Mucosa of rectum (tissue), 2 donors: Measurements from ENCODE around the gene PDZK1IP1.
A peak's percentile ranks its signal among the peaks of the same experiment; 100 is the strongest.
"Not testable (repeated sequence)": the region's sequence is repeated elsewhere in the genome, so short reads cannot be mapped to it uniquely, and the experiment has no call there.

Experiments used
- H3K27ac ChIP-seq, 2 donors: one replicate each; pipeline ENCODE4 v1.7.0; 2013; ENCODE audit warnings: inconsistent platforms in 2 of 2, low read depth in 2 of 2, low read length in 2 of 2
- H3K27me3 ChIP-seq, 2 donors: one replicate each; pipeline ENCODE4 v1.7.0; 2013; ENCODE audit warnings: low read length in 2 of 2; ENCODE audit not compliant: control insufficient read depth in 2 of 2, insufficient read depth in 2 of 2
- H3K36me3 ChIP-seq, 2 donors: one replicate each; pipeline ENCODE4 v1.7.0; 2013; ENCODE audit warnings: low read length in 2 of 2; ENCODE audit not compliant: control insufficient read depth in 2 of 2, insufficient read depth in 2 of 2
- H3K4me1 ChIP-seq, 2 donors: one replicate each; pipeline ENCODE4 v1.7.0; 2013; ENCODE audit warnings: low read length in 2 of 2, mild to moderate bottlenecking in 1 of 2; ENCODE audit not compliant: control insufficient read depth in 2 of 2, insufficient read depth in 2 of 2
- H3K4me3 ChIP-seq, 2 donors: one replicate each; pipeline ENCODE4 v1.7.0; 2013; ENCODE audit warnings: low read length in 2 of 2
- H3K9ac ChIP-seq, 2 donors: one replicate each; pipeline ENCODE4 v1.7.0; 2013; ENCODE audit warnings: low read length in 2 of 2, low read depth in 1 of 2, mild to moderate bottlenecking in 1 of 2
- H3K9me3 ChIP-seq, 2 donors: one replicate each; pipeline ENCODE4 v1.7.0; 2013; ENCODE audit warnings: low read length in 2 of 2; ENCODE audit not compliant: control insufficient read depth in 2 of 2
- donor health status: healthy.
- donor health status: Normal muscosa, but diverticular disease.

Gene PDZK1IP1

DNA sequence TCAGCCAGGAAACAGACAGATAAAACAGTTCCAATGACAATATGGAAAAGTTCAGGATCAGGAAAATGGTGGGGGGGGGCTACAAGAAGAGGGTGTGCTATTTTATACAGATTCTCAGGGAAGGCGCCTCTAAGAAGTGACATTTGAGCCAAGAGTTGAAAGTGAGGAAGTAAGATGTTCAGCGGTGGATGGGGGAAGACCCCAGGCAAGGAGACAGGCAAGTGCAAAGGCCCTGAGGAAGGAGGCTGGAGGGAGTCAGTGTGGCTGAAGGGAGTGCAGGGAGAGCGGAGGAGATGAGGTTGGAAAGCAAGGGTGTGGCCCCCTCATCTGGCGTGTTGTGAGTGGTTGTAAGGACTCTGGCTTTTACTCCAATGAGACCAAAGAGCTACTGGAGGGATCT is 8.4 kb upstream of the PDZK1IP1 start:
- H3K4me3 ChIP-seq: no peak overlapping the region
- H3K27ac ChIP-seq: no peak overlapping the region
- peaks cover under 1% of the 10 kb centered on the region in 2 donors for H3K4me1 ChIP-seq
- H3K27me3 ChIP-seq: peaks cover 0 to 12% of the 10 kb centered on the region in 2 donors
- no peaks in the 10 kb centered on the region for H3K36me3 ChIP-seq
- H3K9me3 ChIP-seq: no peaks in the 10 kb centered on the region
- H3K9ac ChIP-seq: no peak overlapping the region

DNA sequence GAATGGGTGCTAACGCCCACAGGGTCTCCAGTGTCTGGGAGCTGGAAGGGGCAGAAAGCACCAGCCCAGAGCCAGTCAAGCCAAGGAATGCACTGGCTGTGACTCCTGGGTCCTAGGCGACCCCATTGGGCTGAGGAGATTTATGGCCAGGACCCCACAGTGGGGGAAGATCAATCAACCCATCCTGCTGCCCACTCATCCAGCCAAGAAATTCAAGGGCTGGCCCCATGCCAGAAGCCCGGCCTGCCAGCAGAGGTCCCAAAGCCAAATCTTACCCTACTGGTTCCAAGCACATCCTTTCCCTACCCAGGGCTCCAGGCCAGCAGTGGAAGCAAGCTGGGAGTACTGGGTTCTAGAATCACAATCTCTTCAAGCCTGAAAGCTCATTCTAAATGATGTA is 6.8 kb upstream of the PDZK1IP1 start:
- no peaks in the 10 kb centered on the region for H3K36me3 ChIP-seq
- H3K4me1 ChIP-seq: peaks cover 16% of the 10 kb centered on the region in 2 donors
- no peak overlapping the region for H3K4me3 ChIP-seq
- H3K27me3 ChIP-seq: peaks cover 0 to 12% of the 10 kb centered on the region in 2 donors
- no peak overlapping the region for H3K9ac ChIP-seq
- H3K27ac ChIP-seq: no peak overlapping the region
- no peaks in the 10 kb centered on the region for H3K9me3 ChIP-seq

DNA sequence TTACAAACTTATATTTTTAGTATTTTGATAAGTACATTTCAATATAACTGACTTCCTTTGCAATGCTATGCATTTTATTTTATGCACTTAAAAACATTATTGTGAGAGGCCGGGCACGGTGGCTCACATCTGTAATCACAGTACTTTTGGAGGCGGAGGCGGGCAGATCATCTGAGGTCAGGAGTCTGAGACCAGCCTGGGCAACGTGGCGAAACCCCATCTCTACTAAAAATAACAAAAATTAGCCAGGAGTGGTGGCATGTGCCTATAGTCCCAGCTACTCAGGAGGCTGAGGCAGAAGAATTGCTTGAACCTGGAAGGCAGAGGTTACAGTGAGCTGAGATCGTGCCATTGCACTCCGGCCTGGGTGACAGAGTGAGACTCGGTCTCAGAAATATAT is 6.1 kb upstream of the PDZK1IP1 start:
- H3K36me3 ChIP-seq, H3K9me3 ChIP-seq, H3K27ac ChIP-seq, H3K4me3 ChIP-seq, H3K9ac ChIP-seq, H3K27me3 ChIP-seq: not testable (repeated sequence)
- H3K4me1 ChIP-seq: peaks cover 19 to 21% of the 10 kb centered on the region in 2 donors

DNA sequence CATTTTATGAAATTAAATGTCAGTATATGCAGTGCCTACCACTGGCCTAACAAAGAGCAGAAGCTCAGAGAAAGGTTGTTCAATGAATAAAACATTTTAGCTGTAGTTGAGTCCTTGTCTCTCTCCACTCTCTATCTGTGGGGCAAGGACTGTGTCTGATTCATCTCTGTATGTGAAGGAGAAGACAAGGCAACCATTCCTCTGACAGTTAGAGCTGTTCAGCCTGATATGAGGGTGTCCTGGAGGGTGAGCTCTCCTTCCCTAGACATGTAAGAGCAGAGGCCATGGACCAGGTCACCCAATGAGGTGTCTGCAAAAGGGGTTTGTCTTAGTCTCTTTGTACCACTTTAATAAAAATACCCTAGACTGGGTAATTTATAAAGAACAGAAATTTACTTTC is 4.5 kb upstream of the PDZK1IP1 start:
- no peaks in the 10 kb centered on the region for H3K36me3 ChIP-seq
- H3K4me3 ChIP-seq: no peak overlapping the region
- no peak overlapping the region for H3K27ac ChIP-seq
- no peaks in the 10 kb centered on the region for H3K9me3 ChIP-seq
- H3K27me3 ChIP-seq: peaks cover 0 to 5% of the 10 kb centered on the region in 2 donors
- peaks cover 35 to 36% of the 10 kb centered on the region in 2 donors for H3K4me1 ChIP-seq
- H3K9ac ChIP-seq: no peak overlapping the region

DNA sequence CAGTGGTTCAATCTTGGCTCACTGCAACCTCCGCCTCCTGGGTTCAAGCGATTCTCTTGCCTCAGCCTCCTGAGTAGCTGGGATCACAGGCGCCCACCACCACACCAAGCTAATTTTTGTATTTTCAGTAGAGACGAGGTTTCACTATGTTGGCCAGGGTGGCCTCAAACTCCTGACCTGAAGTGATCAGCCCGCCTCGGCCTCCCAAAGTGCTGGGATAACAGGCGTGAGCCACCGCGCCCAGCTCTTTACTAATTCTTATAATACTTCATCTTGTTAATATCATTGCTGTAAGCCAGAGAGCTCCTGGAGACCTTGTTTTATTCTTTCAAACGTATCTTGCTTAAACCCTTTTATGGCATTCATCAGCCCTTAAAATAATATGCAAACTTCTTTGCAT is 3.7 kb upstream of the PDZK1IP1 start:
- not testable (repeated sequence) for H3K9me3 ChIP-seq, H3K36me3 ChIP-seq, H3K9ac ChIP-seq, H3K27ac ChIP-seq, H3K27me3 ChIP-seq, H3K4me3 ChIP-seq
- peaks cover 40 to 43% of the 10 kb centered on the region in 2 donors for H3K4me1 ChIP-seq

DNA sequence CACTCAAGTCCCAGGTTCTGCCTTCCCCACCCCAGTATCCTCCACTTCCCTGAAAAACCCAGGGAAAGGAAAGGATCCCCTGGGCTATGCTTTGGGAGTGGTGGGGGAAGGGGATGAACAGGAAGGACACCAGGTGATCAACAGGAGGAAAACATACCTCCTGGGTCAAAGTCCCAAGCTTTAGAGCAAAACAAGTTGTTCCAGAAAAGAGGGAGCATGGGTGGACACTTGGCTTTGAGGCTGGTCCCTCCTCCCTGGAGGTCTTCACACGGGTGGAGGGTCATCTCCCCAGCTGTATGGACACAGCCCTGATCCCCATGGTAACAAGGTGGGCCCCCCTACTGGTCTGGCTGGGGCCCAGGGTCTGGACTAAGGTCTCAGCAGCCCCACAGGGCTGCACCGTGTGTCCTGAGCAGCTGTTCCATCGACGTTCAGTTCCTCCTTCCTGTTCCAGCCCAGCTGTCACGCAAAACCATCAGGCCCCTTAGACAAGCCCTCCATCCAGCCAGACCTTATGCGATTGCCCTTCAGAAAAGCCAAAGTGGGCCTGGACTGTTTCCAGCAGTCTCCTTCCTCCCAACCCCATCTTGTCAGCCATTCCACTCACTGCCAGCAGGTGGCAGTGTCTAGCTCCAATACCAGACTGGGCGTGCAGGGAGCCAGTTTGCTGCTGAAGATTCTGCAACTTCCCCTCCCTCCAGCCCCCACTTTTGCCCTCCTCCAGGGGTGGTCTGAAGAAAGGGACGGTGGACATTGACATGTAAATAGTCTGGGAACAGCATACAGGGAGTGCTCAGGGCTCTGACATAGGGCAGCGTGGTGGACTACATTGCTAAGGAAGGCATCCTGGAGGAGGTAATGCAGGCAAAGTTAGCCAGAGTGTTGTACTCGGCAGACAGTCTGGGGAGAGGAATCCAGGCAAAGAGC is 2.9 kb upstream of the PDZK1IP1 start:
- Histone ChIP-seq H3K9me3 (no peaks in the 10 kb centered on the region), H3K27ac (peak overlapping the region; percentile 85 to 87), H3K9ac (peak overlapping the region in 1 of 2 donors; percentile 36), H3K36me3 (no peaks in the 10 kb centered on the region), H3K4me3 (peak overlapping the region; percentile 30 to 61), H3K4me1 (peaks cover 45% of the 10 kb centered on the region in 2 donors), H3K27me3 (peaks cover 0 to 3% of the 10 kb centered on the region in 2 donors)

DNA sequence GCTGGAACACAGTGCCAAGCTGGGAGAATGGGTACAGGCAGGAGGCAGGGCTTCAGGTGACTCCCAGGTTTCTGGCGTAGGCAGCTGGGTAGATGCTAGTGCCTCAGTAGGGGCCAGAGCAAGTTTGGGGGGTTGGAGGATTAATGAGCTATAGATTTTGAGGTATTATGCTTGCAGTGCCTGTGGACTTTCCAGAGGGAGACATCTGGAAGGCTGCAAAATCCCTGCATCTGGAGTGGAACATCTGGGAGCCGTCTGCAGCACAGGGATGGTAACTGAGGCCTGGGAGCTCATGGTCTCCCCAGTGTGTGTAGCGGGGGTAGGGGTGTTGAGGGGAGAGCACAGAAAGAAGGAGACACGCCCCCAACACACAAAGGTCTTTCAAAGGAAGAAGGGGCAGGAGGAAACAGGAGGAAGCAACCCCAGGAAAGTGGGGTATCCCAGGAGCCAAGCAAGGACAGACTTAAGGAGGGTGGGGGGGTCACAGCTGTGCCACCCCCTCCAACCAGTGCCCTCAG is 2.2 kb upstream of the PDZK1IP1 start:
- Histone ChIP-seq H3K36me3 (no peaks in the 10 kb centered on the region), H3K27me3 (peaks cover 0 to 3% of the 10 kb centered on the region in 2 donors), H3K9me3 (no peaks in the 10 kb centered on the region), H3K4me1 (peaks cover 45 to 50% of the 10 kb centered on the region in 2 donors), H3K4me3 (peak overlapping the region in 1 of 2 donors; percentile 30), H3K9ac (peak overlapping the region in 1 of 2 donors; percentile 36), H3K27ac (peak overlapping the region; percentile 85 to 87)

DNA sequence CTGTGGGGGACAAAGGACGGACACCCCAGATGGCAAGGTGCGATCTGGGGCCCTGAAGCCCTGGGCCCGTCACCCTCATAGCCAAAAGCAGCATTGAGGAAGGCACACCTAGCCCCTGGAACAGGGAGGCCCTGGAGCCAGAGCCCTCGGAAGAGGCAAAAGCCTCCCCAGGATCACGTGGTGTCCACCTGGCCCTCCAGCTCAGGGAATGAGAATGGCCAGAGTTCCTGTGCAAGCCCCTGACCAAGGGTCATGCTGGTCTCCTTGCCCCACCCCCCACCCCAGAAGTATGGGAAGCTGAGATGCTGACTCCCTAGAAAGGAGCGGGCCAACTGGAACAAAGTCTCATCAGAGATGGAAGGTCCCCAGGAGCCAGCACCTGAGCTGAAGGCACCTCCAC is 1.0 kb upstream of the PDZK1IP1 start:
- Histone ChIP-seq H3K9ac (peak overlapping the region in 1 of 2 donors; percentile 77), H3K36me3 (no peaks in the 10 kb centered on the region), H3K4me1 (peaks cover 45 to 50% of the 10 kb centered on the region in 2 donors), H3K27ac (peak overlapping the region; percentile 85 to 87), H3K9me3 (no peaks in the 10 kb centered on the region), H3K4me3 (no peak overlapping the region), H3K27me3 (no peaks in the 10 kb centered on the region)

DNA sequence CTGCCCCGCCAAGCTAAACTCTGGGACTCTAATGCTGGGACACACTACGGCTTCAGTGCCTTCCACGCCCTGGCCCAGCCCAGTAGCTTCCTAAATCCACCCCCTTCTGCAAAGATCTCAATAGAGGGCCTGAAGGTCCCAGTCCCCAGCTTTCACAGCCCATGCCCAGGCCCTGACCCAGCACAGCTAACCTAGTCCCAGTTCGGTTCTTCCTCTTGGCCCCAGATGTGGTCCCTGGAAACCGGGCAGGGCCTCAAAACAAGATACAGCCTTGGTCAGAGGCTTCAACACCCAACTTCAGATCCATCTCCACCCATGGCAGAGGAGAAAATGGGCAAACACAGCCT is 646 bp upstream of the PDZK1IP1 start:
- H3K27ac ChIP-seq: peak overlapping the region; percentile 85 to 87
- no peaks in the 10 kb centered on the region for H3K36me3 ChIP-seq
- no peak overlapping the region for H3K4me3 ChIP-seq
- H3K9ac ChIP-seq: peak overlapping the region in 1 of 2 donors; percentile 77
- H3K4me1 ChIP-seq: peaks cover 45 to 50% of the 10 kb centered on the region in 2 donors
- H3K9me3 ChIP-seq: no peaks in the 10 kb centered on the region
- H3K27me3 ChIP-seq: no peaks in the 10 kb centered on the region
